ENCODE measurements around the gene SP100. TPM values are rescaled to one million over a fixed set of nuclear protein-coding genes. Genes with fewer than 3 reads are reported as not detected.
A peak's percentile ranks its signal among the peaks of the same experiment; 100 is the strongest.

The SP100 gene
- total RNA-seq, 4 donors from 2014 or later: 106 to 498 (median 127) TPM

- Histone ChIP-seq H3K9me3 (no peaks in the 10 kb centered on the region), H3K36me3 (no peaks in the 10 kb centered on the region), H3K4me1 (peaks cover 0 to 19% (median 9%) of the 10 kb centered on the region in 4 donors), H3K4me3 (no peak overlapping the region), H3K27me3 (no peaks in the 10 kb centered on the region), H3K27ac (peak overlapping the region in 1 of 4 donors; percentile 89)
- no peak for DNase-seq
- TF ChIP-seq POLR2A (IDR thresholded peaks at IDR 0.05) (no peak), CTCF (IDR thresholded peaks at IDR 0.05) (no peak)
Observed at GRCh38 chr2:230413479-230413878, 2.5 kb upstream of the SP100 start.

- no peak for DNase-seq
- Histone ChIP-seq H3K27me3 (no peaks in the 10 kb centered on the region), H3K4me3 (no peak overlapping the region), H3K9me3 (no peaks in the 10 kb centered on the region), H3K4me1 (peaks cover 0 to 27% (median 9%) of the 10 kb centered on the region in 4 donors), H3K27ac (peak overlapping the region in 1 of 4 donors; percentile 89), H3K36me3 (no peaks in the 10 kb centered on the region)
- TF ChIP-seq POLR2A (IDR thresholded peaks at IDR 0.05) (no peak), CTCF (IDR thresholded peaks at IDR 0.05) (no peak)
Observed at GRCh38 chr2:230414302-230414701, 1.7 kb upstream of the SP100 start.

- TF ChIP-seq CTCF (IDR thresholded peaks at IDR 0.05) (no peak), POLR2A (IDR thresholded peaks at IDR 0.05) (no peak)
- peaks cover 0 to 17% (median 7%) of the 10 kb centered on the region in 4 donors for H3K4me1 ChIP-seq
- peak overlapping the region; percentile 49 to 59 (median 55) for H3K4me3 ChIP-seq
- H3K36me3 ChIP-seq: no peaks in the 10 kb centered on the region
- no peaks in the 10 kb centered on the region for H3K27me3 ChIP-seq
- no peak for DNase-seq
- H3K27ac ChIP-seq: peak overlapping the region in 3 of 4 donors; percentile 88 to 90 (median 89)
- H3K9me3 ChIP-seq: no peaks in the 10 kb centered on the region
Observed at GRCh38 chr2:230417436-230417835, 1.4 kb downstream of the SP100 start.

- peak in 1 of 3 donors; percentile 60 for DNase-seq
- no peaks in the 10 kb centered on the region for H3K9me3 ChIP-seq
- no peak for TF ChIP-seq POLR2A (IDR thresholded peaks at IDR 0.05)
- TF ChIP-seq CTCF (IDR thresholded peaks at IDR 0.05): no peak
- H3K4me3 ChIP-seq: peak overlapping the region; percentile 49 to 59 (median 55)
- H3K4me1 ChIP-seq: peaks cover 0 to 16% (median 6%) of the 10 kb centered on the region in 4 donors
- H3K36me3 ChIP-seq: no peaks in the 10 kb centered on the region
- no peaks in the 10 kb centered on the region for H3K27me3 ChIP-seq
- peak overlapping the region in 2 of 4 donors; percentile 89 to 90 for H3K27ac ChIP-seq
Observed at GRCh38 chr2:230418341-230419016, 2.5 kb downstream of the SP100 start.

GRCh38 chr2:230419181-230419580 lies 3.2 kb downstream of the SP100 start:
- no peak for DNase-seq
- peaks cover 0 to 20% (median 10%) of the 10 kb centered on the region in 4 donors for H3K4me1 ChIP-seq
- H3K27ac ChIP-seq: peak overlapping the region in 1 of 4 donors; percentile 89
- TF ChIP-seq CTCF (IDR thresholded peaks at IDR 0.05) (no peak), POLR2A (IDR thresholded peaks at IDR 0.05) (no peak)
- no peaks in the 10 kb centered on the region for H3K36me3 ChIP-seq
- H3K27me3 ChIP-seq: no peaks in the 10 kb centered on the region
- no peaks in the 10 kb centered on the region for H3K9me3 ChIP-seq
- peak overlapping the region in 3 of 4 donors; percentile 30 to 56 (median 54) for H3K4me3 ChIP-seq
